ENCODE data around the gene ME1. TPM values are rescaled to one million over a fixed set of nuclear protein-coding genes. Genes with fewer than 3 reads are reported as not detected.
"Not testable (repeated sequence)": the region's sequence is repeated elsewhere in the genome, so short reads cannot be mapped to it uniquely, and the experiment has no call there.

ME1 gene
- total RNA-seq, 1 experiment from 2014 or later: 22.0 TPM

- DNase-seq (ENCODE audit: low read depth): peak; percentile 44
Observed at GRCh38 chr6:83359638-83360037, 71.2 kb downstream of the ME1 start.

GRCh38 chr6:83354747-83355146 lies 76.1 kb downstream of the ME1 start:
- no peak for DNase-seq (ENCODE audit: low read depth)

DNA sequence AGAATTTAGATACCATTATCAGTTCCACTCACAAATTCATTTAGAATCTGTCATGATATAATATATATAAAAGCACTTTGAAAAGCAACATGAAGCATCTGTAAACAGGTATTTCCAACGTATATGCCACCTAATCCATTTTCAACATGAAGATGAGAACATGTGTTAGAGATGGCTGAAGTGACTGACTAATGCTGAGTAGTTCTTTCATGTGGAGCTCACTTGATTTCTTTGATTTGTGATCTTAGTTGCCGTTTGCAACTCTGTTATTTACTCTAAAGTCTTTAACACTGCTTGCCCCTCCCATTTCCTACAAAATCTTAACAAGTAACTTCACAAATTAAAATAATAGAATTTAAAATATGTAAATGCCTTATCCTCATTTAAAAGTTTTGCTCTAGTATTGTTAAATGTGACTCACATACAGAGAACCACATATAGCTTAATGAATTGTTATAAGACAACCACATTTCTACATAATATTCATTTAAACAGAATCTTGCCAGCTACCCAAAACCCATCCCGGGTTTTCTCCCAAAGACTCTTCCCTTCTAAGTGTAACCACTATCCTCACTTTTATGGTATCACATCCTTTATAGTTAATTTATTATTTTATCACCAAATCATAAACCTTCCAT lies 78.3 kb downstream of the ME1 start:
- DNase-seq (ENCODE audit: low read depth): peak; percentile 6

DNA sequence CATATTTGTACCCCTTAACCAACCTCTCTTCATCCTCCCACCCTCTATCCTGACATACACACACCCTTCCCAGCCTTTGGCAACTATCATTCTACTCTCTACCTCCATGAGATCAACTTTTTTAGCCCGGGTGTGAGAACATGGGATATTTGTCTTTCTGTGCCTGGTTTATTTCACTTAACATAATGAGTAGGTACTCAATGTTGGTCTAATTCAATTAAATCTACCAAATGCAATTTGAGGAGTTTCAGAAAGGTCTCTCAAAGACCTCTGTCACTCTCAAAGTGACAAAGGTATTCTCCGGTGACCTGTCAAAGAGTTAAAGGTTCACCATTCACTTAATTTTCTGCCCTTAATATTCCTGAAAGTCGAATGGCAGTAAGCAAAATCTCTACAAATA lies 87.7 kb downstream of the ME1 start:
- DNase-seq (ENCODE audit: low read depth): no peak

DNA sequence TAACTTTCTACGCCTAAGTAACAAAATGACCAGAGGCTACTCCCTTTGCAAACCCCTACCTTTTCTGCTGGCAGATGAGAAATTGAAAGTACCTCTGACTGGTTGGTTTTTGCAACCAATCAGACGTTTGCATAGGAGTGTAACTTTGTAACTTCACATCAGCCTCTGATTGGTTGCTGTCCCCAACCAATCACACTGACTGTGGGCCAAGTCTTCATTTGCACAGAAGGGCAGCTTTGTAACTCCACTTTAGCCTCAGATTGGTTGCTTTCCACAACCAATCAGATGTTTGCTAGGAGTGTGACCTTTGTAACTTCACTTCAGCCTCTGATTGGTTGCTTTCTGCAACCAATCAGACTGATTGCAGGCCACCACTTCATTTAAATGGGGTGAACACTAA lies 89.1 kb downstream of the ME1 start:
- DNase-seq (ENCODE audit: low read depth): no peak

- not testable (repeated sequence) for DNase-seq (ENCODE audit: low read depth)
Observed at GRCh38 chr6:83333916-83334315, 96.9 kb downstream of the ME1 start.

GRCh38 chr6:83333500-83333899 lies 97.4 kb downstream of the ME1 start:
- no peak for DNase-seq (ENCODE audit: low read depth)

GRCh38 chr6:83314693-83315092 lies 116.2 kb downstream of the ME1 start:
- DNase-seq (ENCODE audit: low read depth): no peak

DNA sequence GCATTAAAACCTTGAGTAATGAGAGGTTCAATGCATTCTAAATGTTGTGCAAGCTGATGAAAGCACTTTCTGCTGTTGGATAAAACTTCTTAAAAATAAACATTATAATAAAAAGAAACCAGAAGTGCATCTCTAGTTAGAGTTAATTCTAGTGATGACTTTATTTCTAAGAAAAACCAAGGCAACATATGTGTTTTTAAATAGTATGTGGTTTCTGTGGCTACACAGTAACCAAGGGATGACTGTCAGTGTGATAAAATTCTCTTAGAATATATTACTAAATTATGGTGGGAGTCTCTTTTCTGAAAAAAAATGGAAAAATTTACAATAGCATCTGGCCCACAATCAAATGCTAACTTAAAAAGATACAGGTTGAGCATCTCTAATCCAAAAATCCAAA lies 117.0 kb downstream of the ME1 start:
- no peak for DNase-seq (ENCODE audit: low read depth)

DNA sequence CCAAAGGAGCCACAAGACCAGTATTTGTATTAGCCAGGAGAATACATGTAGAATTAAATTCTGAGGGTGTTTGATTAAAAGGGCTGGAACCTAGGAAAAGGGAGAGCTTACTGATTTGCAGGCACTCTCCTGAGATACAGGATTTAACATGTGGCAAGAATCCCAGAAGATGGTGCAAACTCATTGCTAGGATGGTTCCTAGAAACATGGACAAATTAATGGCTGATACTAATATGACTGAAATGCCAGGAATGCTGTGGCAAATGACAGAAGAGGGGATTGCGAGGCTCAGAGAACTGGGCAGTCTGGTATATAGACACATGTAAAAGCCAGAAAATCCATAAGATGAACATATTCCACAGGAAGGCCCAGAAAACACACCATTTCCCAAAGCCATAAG lies 119.6 kb downstream of the ME1 start:
- no peak for DNase-seq (ENCODE audit: low read depth)

DNA sequence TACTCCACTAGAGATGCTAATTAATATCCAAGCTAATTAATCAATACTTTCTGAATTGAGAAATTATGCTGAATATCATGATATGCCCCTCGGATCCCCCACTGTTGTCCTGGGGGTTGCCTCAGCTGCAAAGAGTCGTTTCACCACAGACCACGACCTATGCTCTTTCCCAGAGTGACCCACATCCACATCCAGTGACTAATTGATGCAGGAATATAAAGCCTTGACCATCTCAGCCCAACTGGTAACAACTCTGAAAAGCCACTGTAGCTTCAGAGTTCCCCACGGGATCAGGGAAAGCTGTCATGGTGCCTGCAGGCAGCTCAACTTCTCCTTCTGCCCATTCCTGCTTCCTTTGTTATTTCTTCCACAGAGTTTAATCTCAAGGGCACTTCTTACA lies 120.8 kb downstream of the ME1 start:
- DNase-seq (ENCODE audit: low read depth): peak; percentile 9

- DNase-seq (ENCODE audit: low read depth): peak; percentile 18
Observed at GRCh38 chr6:83309344-83309743, 121.5 kb downstream of the ME1 start.

DNA sequence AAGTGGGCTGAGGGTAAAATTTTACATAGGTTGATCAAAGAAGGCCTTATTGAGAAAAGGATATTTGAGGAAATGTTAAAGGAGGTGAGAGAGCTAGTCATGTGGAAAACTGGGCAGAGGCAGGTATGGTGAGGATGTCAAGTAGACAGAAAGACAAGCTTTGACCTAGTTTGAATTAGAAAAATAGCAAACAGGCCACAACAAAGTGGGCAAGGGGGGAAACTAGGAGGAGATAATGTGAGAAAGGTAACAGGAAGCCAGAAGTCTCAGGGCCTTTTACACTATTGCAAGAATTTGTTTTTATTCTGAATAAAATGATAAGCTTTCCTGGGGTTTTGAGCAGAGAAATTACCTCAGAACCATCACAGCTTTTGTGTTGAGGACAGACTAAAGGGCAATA lies 122.0 kb downstream of the ME1 start:
- no peak for DNase-seq (ENCODE audit: low read depth)

- DNase-seq (ENCODE audit: low read depth): no peak
Observed at GRCh38 chr6:83307849-83308248, 123.0 kb downstream of the ME1 start.

DNA sequence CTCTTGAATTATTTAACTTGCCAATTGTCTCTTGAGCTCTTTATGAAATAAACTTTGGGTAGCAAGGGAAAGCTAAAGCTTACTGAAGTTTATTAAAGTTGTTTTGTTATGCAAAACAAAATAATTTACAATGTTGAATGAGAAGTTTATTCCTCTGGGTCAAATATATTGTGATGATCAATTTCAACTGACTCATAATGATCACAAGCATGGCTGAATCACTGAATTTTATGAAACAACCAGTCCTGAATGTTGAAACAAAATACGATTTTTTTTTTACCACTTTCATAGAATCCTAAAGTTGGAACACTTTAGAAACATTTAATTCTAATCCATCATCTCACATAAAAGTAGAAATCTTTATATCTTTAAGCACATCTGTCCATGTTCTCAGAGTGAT lies 127.4 kb downstream of the ME1 start:
- DNase-seq (ENCODE audit: low read depth): no peak

DNA sequence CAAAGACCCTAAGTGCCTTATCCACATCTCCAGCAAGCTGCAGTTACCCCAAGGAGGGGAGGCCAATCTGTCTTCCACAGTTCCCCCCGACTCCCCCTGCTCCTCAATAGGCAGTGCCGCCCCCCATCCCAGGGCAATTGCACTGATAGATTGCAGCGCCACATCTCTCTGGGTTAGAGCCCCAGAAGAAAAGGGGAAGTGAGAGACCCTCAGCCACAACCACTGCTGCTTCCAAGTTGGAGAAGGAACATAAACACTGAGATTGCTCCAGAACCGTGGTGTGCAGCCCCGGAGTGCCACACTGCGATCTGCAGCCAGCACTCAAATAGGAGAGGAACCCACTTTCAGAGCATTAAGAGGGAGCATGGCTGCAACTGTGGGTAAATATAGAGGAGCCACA lies 136.2 kb downstream of the ME1 start:
- no peak for DNase-seq (ENCODE audit: low read depth)

GRCh38 chr6:83292900-83293843 lies 137.7 kb downstream of the ME1 start:
- no peak for DNase-seq (ENCODE audit: low read depth)

DNA sequence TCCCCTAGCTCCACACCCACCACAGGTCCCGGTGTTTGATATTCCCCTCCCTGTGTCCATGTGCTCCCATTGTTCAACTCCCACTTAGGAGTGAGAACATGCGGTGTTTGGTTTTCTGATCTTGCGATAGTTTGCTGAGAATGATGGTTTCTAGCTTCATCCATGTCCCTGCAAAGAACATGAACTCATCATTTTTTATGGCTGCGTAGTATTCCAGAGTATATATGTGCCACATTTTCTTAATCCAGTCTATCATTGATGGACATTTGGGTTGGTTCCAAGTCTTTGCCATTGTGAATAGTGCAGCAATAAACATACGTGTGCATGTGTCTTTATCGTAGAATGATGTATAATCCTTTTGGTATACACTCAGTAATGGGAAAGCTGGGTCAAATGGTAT lies 143.6 kb downstream of the ME1 start:
- not testable (repeated sequence) for DNase-seq (ENCODE audit: low read depth)

DNA sequence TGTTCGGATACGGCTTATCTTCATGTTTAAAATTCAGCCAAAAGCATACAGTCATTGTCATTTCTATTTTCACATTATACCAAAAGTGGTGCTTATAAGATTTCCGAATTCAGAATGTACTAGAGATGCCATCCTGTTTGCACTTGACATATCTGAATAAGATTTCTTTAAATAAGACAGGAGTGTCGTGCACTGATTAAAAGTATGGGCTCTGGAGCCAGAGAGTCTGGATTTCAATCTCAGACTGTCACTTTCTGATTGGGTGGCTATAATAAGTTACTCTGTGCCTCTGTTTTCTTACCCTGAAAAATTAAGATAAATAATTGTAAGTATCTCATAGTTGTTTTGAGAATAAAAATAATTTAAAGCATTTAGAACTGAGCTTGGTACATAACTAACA lies 144.9 kb downstream of the ME1 start:
- no peak for DNase-seq (ENCODE audit: low read depth)

GRCh38 chr6:83273596-83273995 lies 157.3 kb downstream of the ME1 start:
- DNase-seq (ENCODE audit: low read depth): no peak

DNA sequence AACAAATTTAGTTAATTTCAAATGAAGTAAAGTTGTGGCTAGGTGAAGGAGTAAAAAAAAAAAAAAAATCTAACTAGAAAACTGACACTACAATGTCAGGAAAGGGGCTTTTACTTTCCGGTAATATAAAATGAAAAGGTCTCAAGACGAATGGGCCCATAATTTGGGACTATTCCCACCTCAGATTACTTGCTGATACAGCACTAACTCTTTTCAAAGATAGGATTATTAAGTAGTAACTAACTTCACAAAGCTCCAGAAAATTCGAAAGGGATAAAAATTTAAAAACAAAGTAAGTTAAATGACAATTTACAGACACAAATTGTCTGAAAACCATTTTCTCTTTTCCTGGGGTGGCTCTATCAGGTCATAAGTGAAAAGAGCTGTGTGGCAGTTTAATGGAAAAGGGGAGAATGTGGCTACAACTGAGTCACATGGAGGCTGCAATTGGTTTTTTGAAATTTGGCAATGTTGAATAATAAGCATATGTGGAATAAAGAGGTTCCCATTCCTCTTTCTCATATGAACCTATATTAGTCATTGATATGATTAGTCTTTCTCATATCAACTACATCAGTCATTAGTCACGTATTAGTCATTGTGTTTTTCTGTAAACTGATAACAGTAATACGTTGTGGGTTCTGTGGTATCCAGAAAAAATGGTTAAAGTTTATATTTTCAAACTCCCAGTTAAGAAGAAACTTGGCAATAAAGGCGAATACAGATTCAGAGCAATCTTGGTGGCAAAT lies 159.7 kb downstream of the ME1 start:
- DNase-seq (ENCODE audit: low read depth): peak; percentile 75

- DNase-seq (ENCODE audit: low read depth): peak; percentile 70
Observed at GRCh38 chr6:83265384-83265783, 165.5 kb downstream of the ME1 start.

Data from HT1080 (cell line).